Osteoblast (primary cell): Measurements from ENCODE around the gene OR10H2. TPM values are rescaled to one million over a fixed set of nuclear protein-coding genes. Genes with fewer than 3 reads are reported as not detected.

Source experiments
- DNase-seq: peaks from one replicate; pipeline ENCODE4 v3.0.0; 2011; ENCODE audit warnings: low spot score, mixed read lengths; ENCODE audit not compliant: insufficient read length; ENCODE audit errors: missing footprints
- H2AFZ ChIP-seq: 2 replicates; pipeline ENCODE4 v1.6.0; 2011; ENCODE audit warnings: mild to moderate bottlenecking, low read length
- H3K27ac ChIP-seq: 2 replicates; pipeline ENCODE4 v1.5.1; 2011; ENCODE audit warnings: mild to moderate bottlenecking, low read depth, low read length, moderate library complexity
- H3K27me3 ChIP-seq: 2 replicates; pipeline ENCODE4 v1.6.0; 2012; ENCODE audit warnings: mild to moderate bottlenecking, control low read depth, inconsistent platforms, low read length, moderate library complexity; ENCODE audit not compliant: insufficient read depth
- H3K36me3 ChIP-seq: 2 replicates; pipeline ENCODE4 v1.5.1; 2011; ENCODE audit warnings: mild to moderate bottlenecking, low read length, control low read depth, moderate library complexity; ENCODE audit not compliant: insufficient read depth
- H3K4me1 ChIP-seq: 2 replicates; pipeline ENCODE4 v1.5.1; 2011; ENCODE audit warnings: mild to moderate bottlenecking, low read length, control low read depth, moderate library complexity; ENCODE audit not compliant: insufficient read depth
- H3K4me2 ChIP-seq: 2 replicates; pipeline ENCODE4 v1.6.0; 2011; ENCODE audit warnings: mild to moderate bottlenecking, low read length; ENCODE audit not compliant: insufficient read depth
- H3K4me3 ChIP-seq: fragments of 200-600 bp; sonication (generic); 3 replicates; pipeline ENCODE4 v1.5.1; 2012; ENCODE audit warnings: mild to moderate bottlenecking, low read length, inconsistent platforms; ENCODE audit not compliant: insufficient read depth
- H3K79me2 ChIP-seq: 2 replicates; pipeline ENCODE4 v1.6.0; 2012; ENCODE audit warnings: mild to moderate bottlenecking, low read length, control low read depth, inconsistent platforms; ENCODE audit not compliant: insufficient read depth
- H3K9me3 ChIP-seq: 2 replicates; pipeline ENCODE4 v1.5.1; 2011; ENCODE audit warnings: low read depth, low read length, control low read depth
- H4K20me1 ChIP-seq: 2 replicates; pipeline ENCODE4 v1.6.0; 2012; ENCODE audit warnings: mild to moderate bottlenecking, low read length, control low read depth; ENCODE audit not compliant: insufficient read depth
- CTCF ChIP-seq: IDR thresholded peaks from 2 replicates; pipeline ENCODE4 v1.5.1; 2011; ENCODE audit warnings: mild to moderate bottlenecking, low read depth, low read length, moderate library complexity; ENCODE audit errors: extremely low read depth
- total RNA-seq: library from RNA; depleted of rRNA; stranded (reverse); fragments of >200 nt; gene quantifications from 2 replicates; pipeline ENCODE4 v1.2.3, GENCODE V29; 2012

OR10H2 gene
- total RNA-seq, 1 donor, result not detected

- Histone ChIP-seq H3K27me3 (no peaks in the 10 kb centered on the region), H3K36me3 (no peaks in the 10 kb centered on the region), H3K9me3 (no peaks in the 10 kb centered on the region), H3K4me1 (no peaks in the 10 kb centered on the region), H3K79me2 (no peaks in the 10 kb centered on the region), H2AFZ (no peak overlapping the region), H3K4me3 (no peak overlapping the region), H3K4me2 (no peak overlapping the region), H3K27ac (no peak overlapping the region), H4K20me1 (no peaks in the 10 kb centered on the region)
- TF ChIP-seq CTCF, result no peak
- DNase-seq, result no peak
Measured at GRCh38 chr19:15721268-15721667, 6.6 kb upstream of the OR10H2 start.

- H3K27ac ChIP-seq, result no peak overlapping the region
- no peaks in the 10 kb centered on the region for H3K79me2 ChIP-seq
- H4K20me1 ChIP-seq, result no peaks in the 10 kb centered on the region
- H3K36me3 ChIP-seq, result no peaks in the 10 kb centered on the region
- H3K4me2 ChIP-seq, result no peak overlapping the region
- no peak for TF ChIP-seq CTCF
- no peaks in the 10 kb centered on the region for H3K4me1 ChIP-seq
- H2AFZ ChIP-seq, result no peak overlapping the region
- no peaks in the 10 kb centered on the region for H3K27me3 ChIP-seq
- H3K4me3 ChIP-seq, result no peak overlapping the region
- no peak for DNase-seq
- no peaks in the 10 kb centered on the region for H3K9me3 ChIP-seq
Measured at GRCh38 chr19:15722956-15723355, 4.9 kb upstream of the OR10H2 start.

DNA sequence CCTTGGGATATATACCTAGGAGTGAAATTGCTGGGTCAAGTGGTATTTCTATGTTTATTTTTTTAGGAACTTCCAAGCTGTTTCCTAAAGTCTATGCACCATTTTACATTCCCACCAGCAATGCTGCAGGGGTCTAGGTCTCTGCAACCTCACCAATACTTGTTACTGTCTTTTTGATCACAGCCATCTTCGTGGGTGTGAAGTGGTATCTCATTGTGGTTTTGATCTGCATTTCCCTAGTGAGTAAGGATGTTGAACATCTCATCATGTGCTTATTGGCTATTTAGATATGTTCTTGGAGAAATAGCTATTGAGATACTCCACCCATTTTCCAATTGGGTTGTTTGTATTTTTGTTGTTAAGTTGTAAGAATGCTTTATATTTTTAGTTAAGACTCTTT lies 2.7 kb downstream of the OR10H2 start:
- H3K9me3 ChIP-seq, result no peaks in the 10 kb centered on the region
- H4K20me1 ChIP-seq, result no peaks in the 10 kb centered on the region
- H3K27ac ChIP-seq, result no peak overlapping the region
- no peak overlapping the region for H3K4me3 ChIP-seq
- H3K4me2 ChIP-seq, result no peak overlapping the region
- TF ChIP-seq CTCF, result no peak
- DNase-seq, result no peak
- no peaks in the 10 kb centered on the region for H3K4me1 ChIP-seq
- no peaks in the 10 kb centered on the region for H3K36me3 ChIP-seq
- H3K79me2 ChIP-seq, result no peaks in the 10 kb centered on the region
- H2AFZ ChIP-seq, result no peak overlapping the region
- no peaks in the 10 kb centered on the region for H3K27me3 ChIP-seq

DNA sequence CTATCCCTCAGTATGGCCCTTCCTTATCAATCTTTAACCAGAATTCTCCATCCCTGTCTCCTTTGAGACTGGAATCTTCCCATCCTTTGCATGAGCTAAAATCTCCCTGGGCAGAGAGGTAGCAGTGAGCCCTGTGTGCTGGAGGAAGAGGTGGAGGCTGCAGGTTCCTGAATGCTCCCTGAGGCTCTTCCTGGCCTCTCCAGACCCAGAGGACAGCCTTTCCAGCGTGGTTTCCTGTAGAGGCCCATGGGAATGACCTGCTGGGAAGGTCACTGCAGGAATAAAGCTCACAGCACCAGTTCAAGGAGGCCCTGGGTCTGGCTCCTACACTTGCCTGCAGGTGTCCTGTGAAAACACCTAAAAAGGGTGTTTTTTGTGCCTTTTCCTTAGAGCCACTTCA lies 4.6 kb downstream of the OR10H2 start:
- no peaks in the 10 kb centered on the region for H3K36me3 ChIP-seq
- H2AFZ ChIP-seq, result no peak overlapping the region
- H3K4me2 ChIP-seq, result no peak overlapping the region
- no peaks in the 10 kb centered on the region for H3K9me3 ChIP-seq
- H3K27me3 ChIP-seq, result no peaks in the 10 kb centered on the region
- H4K20me1 ChIP-seq, result no peaks in the 10 kb centered on the region
- no peak overlapping the region for H3K27ac ChIP-seq
- no peak overlapping the region for H3K4me3 ChIP-seq
- TF ChIP-seq CTCF, result no peak
- H3K79me2 ChIP-seq, result no peaks in the 10 kb centered on the region
- no peak for DNase-seq
- no peaks in the 10 kb centered on the region for H3K4me1 ChIP-seq
